Adrenal gland (tissue), 5 donors: ENCODE results near the gene ANKRD17.

Experiments
- CTCF ChIP-seq, 6 experiments: fragments of 450-650 bp in 4 of 6; fragments of 200-600 bp in 2 of 6; sonication (generic) in 1 of 6; IDR thresholded peaks; 1 replicate in 5 of 6; 2 replicates in 1 of 6; pipeline versions ENCODE4 v1.5.1 to v1.8.0; 2016 to 2021; ENCODE audit warnings: antibody characterized with exemption in 6 of 6, mild to moderate bottlenecking in 2 of 6, moderate library complexity in 1 of 6
- POLR2A ChIP-seq, 2 donors: fragments of 450-650 bp; IDR thresholded peaks; one replicate each; pipeline ENCODE4 v1.6.1; 2017; ENCODE audit warnings: antibody characterized with exemption in 2 of 2, mild to moderate bottlenecking in 2 of 2, moderate library complexity in 1 of 2
- donor health status: DM: no; HTN: no; CAD: no.

DNA sequence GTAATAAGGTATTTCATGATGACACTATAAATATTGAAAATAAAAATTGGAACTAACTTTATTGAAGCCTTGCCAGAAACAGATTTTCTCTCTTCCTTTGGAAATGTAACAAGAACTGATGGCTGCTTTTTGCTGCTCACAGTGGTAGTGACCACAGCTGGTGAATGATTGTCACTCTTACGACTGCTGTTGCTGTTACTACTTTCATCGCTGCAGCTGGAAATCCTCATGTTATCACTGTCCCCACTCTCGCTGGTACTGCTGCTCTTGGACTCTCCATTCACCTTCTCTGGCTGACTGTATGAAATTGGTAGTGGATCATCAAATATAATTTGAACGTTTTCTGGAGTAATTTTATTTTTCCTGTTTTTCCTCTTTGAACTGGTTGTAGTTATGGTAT, 160.6 kb downstream of the ANKRD17 start:
- TF ChIP-seq CTCF (IDR thresholded peaks at IDR 0.05), result no peak
- no peak for TF ChIP-seq POLR2A (IDR thresholded peaks at IDR 0.05)
